ENCODE measurements around the gene TEC.

DNA sequence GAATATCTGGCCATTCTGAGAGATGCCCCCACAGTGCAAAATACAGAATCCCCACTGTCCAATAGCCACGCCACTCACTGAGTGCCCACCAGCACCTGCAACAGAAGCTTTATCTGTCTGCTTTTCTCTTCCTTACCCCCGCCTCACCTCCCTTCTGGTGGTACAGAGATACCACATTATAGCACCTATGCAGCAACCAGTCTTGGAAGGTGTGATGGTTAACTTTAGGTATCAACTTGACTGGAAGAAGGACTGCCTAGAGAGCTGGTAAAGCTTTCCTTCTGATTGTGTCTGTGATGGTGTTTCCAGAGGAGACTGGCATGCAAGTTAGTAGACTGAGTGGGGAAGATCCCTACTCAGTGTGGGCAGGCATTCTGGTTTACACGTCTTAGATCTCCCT, 73.8 kb downstream of the TEC start:
- TF ChIP-seq, protein P1, sequence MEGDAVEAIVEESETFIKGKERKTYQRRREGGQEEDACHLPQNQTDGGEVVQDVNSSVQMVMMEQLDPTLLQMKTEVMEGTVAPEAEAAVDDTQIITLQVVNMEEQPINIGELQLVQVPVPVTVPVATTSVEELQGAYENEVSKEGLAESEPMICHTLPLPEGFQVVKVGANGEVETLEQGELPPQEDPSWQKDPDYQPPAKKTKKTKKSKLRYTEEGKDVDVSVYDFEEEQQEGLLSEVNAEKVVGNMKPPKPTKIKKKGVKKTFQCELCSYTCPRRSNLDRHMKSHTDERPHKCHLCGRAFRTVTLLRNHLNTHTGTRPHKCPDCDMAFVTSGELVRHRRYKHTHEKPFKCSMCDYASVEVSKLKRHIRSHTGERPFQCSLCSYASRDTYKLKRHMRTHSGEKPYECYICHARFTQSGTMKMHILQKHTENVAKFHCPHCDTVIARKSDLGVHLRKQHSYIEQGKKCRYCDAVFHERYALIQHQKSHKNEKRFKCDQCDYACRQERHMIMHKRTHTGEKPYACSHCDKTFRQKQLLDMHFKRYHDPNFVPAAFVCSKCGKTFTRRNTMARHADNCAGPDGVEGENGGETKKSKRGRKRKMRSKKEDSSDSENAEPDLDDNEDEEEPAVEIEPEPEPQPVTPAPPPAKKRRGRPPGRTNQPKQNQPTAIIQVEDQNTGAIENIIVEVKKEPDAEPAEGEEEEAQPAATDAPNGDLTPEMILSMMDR (IDR thresholded peaks at IDR 0.05), result no peak
- no peak for TF ChIP-seq EP300 (IDR thresholded peaks at IDR 0.05)
